ENCODE measurements around the gene TAPT1. TPM values are rescaled to one million over a fixed set of nuclear protein-coding genes. Genes with fewer than 3 reads are reported as not detected.

The TAPT1 gene
- total RNA-seq, 1 donor from 2014 or later = 72.8 TPM

- TF ChIP-seq CTCF (IDR thresholded peaks at IDR 0.05) = no peak
- H3K27ac ChIP-seq = no peak overlapping the region
- intact Hi-C loops (cut with DNase I) = loop anchor here (5.0 kb wide), 1 partner anchor 234 kb away; no protein-coding TSS in a partner anchor
- H3K27me3 ChIP-seq (ENCODE audit: low read depth) = no peaks in the 10 kb centered on the region
- ATAC-seq (no peak), DNase-seq (no peak)
- H3K4me1 ChIP-seq = no peaks in the 10 kb centered on the region
- H3K4me3 ChIP-seq = no peak overlapping the region
- H3K9me3 ChIP-seq = no peaks in the 10 kb centered on the region
- H3K36me3 ChIP-seq = no peaks in the 10 kb centered on the region
Measured at GRCh38 chr4:16261313-16261878, 35.1 kb upstream of the TAPT1 start.

GRCh38 chr4:16259889-16260246, 33.6 kb upstream of the TAPT1 start:
- H3K36me3 ChIP-seq = no peaks in the 10 kb centered on the region
- H3K27me3 ChIP-seq (ENCODE audit: low read depth) = no peaks in the 10 kb centered on the region
- ATAC-seq (no peak), DNase-seq (no peak)
- no peak overlapping the region for H3K27ac ChIP-seq
- no peak overlapping the region for H3K4me3 ChIP-seq
- H3K4me1 ChIP-seq = no peaks in the 10 kb centered on the region
- no peaks in the 10 kb centered on the region for H3K9me3 ChIP-seq
- TF ChIP-seq CTCF (IDR thresholded peaks at IDR 0.05) = no peak
- intact Hi-C loops (cut with DNase I) = loop anchor here (5.0 kb wide), 1 partner anchor 233 kb away; no protein-coding TSS in a partner anchor

GRCh38 chr4:16259241-16259888, 33.1 kb upstream of the TAPT1 start:
- Histone ChIP-seq H3K27me3 (ENCODE audit: low read depth) (no peaks in the 10 kb centered on the region), H3K36me3 (no peaks in the 10 kb centered on the region), H3K4me1 (no peaks in the 10 kb centered on the region), H3K27ac (no peak overlapping the region), H3K4me3 (no peak overlapping the region), H3K9me3 (no peaks in the 10 kb centered on the region)
- no peak for TF ChIP-seq CTCF (IDR thresholded peaks at IDR 0.05)
- ATAC-seq = no peak
- intact Hi-C loops (cut with DNase I) = no loop called here
- no peak for DNase-seq

- no peak for TF ChIP-seq CTCF (IDR thresholded peaks at IDR 0.05)
- DNase-seq (no peak), ATAC-seq (no peak)
- intact Hi-C loops (cut with DNase I) = no loop called here
- no peaks in the 10 kb centered on the region for H3K4me1 ChIP-seq
- no peaks in the 10 kb centered on the region for H3K36me3 ChIP-seq
- no peaks in the 10 kb centered on the region for H3K27me3 ChIP-seq (ENCODE audit: low read depth)
- H3K4me3 ChIP-seq = no peak overlapping the region
- H3K9me3 ChIP-seq = no peaks in the 10 kb centered on the region
- no peak overlapping the region for H3K27ac ChIP-seq
Measured at GRCh38 chr4:16257611-16258010, 31.3 kb upstream of the TAPT1 start.

GRCh38 chr4:16256343-16256742, 30.1 kb upstream of the TAPT1 start:
- ATAC-seq (no peak), DNase-seq (no peak)
- Histone ChIP-seq H3K4me1 (no peaks in the 10 kb centered on the region), H3K4me3 (no peak overlapping the region), H3K27me3 (ENCODE audit: low read depth) (no peaks in the 10 kb centered on the region), H3K36me3 (no peaks in the 10 kb centered on the region), H3K27ac (no peak overlapping the region), H3K9me3 (no peaks in the 10 kb centered on the region)
- intact Hi-C loops (cut with DNase I) = no loop called here
- no peak for TF ChIP-seq CTCF (IDR thresholded peaks at IDR 0.05)

All from lower lobe of right lung (tissue), 2 donors.